Mucosa of descending colon (tissue), 3 donors: Measurements from ENCODE around the gene RFX1. TPM values are rescaled to one million over a fixed set of nuclear protein-coding genes. Genes with fewer than 3 reads are reported as not detected.
"Not testable (repeated sequence)": the region's sequence is repeated elsewhere in the genome, so short reads cannot be mapped to it uniquely, and the experiment has no call there.

ENCODE experiments used
- ATAC-seq: fragments of 200-7000 bp; cut with Tn5 transposase; one replicate; pipeline ENCODE4 v1.9.1; 2020; ENCODE audit warnings: mild to moderate bottlenecking, moderate library complexity
- DNase-seq, 3 donors: peaks; one replicate each; pipeline ENCODE4 v3.0.0-alpha.2; 2020
- H3K36me3 ChIP-seq: fragments of 200-600 bp; one replicate; pipeline ENCODE4 v1.8.0; 2021; ENCODE audit warnings: low read depth, mild to moderate bottlenecking
- H3K4me1 ChIP-seq: fragments of 200-600 bp; one replicate; pipeline ENCODE4 v1.8.0; 2021; ENCODE audit warnings: low read depth, mild to moderate bottlenecking
- H3K4me3 ChIP-seq: fragments of 200-600 bp; one replicate; pipeline ENCODE4 v1.8.0; 2021; ENCODE audit warnings: mild to moderate bottlenecking
- H3K9me3 ChIP-seq: fragments of 200-600 bp; one replicate; pipeline ENCODE4 v1.8.0; 2021; ENCODE audit warnings: mild to moderate bottlenecking
- intact Hi-C, 2 donors: fragments of 100-400 bp; cut with DNase I in 1 of 2; cut with micrococcal nuclease in 1 of 2; formaldehyde crosslinking; loops; one replicate each; pipeline versions ENCODE4 v1.11.0 to v1.11.1; 2022; cut with DNase I, micrococcal nuclease
- total RNA-seq, 3 donors: library from RNA; stranded (reverse); fragmentation: NEBNext Ultra II Directional in 2 of 3; extraction: Animal tissue kit (Norgen Biotek cat#: 25700) in 2 of 3; gene quantifications; one replicate each; pipeline versions ENCODE4 v1.2.1 to v1.2.4, GENCODE V29; 2021 to 2023
- TF ChIP-seq, protein P1 (sequence below): fragments of 200-600 bp; IDR thresholded peaks from one replicate; pipeline ENCODE4 v1.8.0; 2022; ENCODE audit warnings: antibody characterized with exemption, mild to moderate bottlenecking
- donor health status: DM: no; HTN: no; CAD: no; lungs with moderate emphysema.
- donor health status: DM: no; HTN: no; CAD: no.
- donor health status: DM: no; HTN: yes; CAD: no.

RFX1 gene
- total RNA-seq, 3 donors from 2014 or later, result 15.8 to 17.9 (median 17.1) TPM

DNA sequence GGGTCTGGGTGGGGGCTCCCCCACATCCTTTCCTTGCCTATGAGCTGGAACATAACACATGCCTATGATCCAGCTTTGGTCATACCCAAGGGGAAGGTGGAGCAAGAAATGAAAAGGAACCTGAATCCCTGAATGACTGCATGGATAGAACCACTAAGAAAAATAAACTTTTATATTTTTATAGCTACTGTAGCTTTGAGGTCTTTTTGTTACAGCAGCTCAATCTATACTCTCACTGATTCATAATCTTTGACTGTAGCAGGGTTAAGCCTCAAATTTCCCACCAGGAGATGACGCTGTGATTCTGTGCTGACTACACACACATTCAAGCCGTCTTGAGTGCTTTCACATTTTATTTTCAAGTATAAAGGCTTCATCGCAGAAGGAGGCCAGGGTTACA lies 46.9 kb upstream of the RFX1 start:
- intact Hi-C loops, result no loop called here
- TF ChIP-seq, protein P1, sequence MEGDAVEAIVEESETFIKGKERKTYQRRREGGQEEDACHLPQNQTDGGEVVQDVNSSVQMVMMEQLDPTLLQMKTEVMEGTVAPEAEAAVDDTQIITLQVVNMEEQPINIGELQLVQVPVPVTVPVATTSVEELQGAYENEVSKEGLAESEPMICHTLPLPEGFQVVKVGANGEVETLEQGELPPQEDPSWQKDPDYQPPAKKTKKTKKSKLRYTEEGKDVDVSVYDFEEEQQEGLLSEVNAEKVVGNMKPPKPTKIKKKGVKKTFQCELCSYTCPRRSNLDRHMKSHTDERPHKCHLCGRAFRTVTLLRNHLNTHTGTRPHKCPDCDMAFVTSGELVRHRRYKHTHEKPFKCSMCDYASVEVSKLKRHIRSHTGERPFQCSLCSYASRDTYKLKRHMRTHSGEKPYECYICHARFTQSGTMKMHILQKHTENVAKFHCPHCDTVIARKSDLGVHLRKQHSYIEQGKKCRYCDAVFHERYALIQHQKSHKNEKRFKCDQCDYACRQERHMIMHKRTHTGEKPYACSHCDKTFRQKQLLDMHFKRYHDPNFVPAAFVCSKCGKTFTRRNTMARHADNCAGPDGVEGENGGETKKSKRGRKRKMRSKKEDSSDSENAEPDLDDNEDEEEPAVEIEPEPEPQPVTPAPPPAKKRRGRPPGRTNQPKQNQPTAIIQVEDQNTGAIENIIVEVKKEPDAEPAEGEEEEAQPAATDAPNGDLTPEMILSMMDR, result no peak
- Histone ChIP-seq H3K36me3 (no peaks in the 10 kb centered on the region), H3K4me3 (no peak overlapping the region), H3K9me3 (no peaks in the 10 kb centered on the region), H3K4me1 (peaks cover 4% of the 10 kb centered on the region)
- no peak for DNase-seq
- no peak for ATAC-seq

DNA sequence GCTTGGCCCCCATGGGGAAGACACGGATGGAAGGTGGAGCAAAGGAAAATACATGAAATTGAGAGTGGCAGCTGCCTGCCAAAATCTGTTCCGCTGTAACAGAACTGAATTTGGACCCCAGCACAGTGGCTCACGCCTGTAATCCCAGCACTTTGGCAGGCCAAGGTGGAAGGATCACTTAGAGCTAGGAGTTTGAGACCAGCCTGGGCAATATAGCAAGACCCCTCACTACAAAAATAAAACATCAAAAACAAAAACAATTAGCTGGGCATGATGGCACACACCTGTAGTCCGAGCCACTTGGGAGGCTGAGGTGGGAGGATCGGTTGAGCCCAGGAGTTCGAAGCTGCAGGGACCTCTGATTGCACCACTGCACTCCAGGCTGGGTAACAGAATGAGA lies 46.4 kb upstream of the RFX1 start:
- H3K4me1 ChIP-seq, result no peaks in the 10 kb centered on the region
- H3K4me3 ChIP-seq, result no peak overlapping the region
- no peaks in the 10 kb centered on the region for H3K36me3 ChIP-seq
- intact Hi-C loops, result no loop called here
- TF ChIP-seq, protein P1, result no peak
- ATAC-seq (no peak), DNase-seq (no peak)
- no peaks in the 10 kb centered on the region for H3K9me3 ChIP-seq

DNA sequence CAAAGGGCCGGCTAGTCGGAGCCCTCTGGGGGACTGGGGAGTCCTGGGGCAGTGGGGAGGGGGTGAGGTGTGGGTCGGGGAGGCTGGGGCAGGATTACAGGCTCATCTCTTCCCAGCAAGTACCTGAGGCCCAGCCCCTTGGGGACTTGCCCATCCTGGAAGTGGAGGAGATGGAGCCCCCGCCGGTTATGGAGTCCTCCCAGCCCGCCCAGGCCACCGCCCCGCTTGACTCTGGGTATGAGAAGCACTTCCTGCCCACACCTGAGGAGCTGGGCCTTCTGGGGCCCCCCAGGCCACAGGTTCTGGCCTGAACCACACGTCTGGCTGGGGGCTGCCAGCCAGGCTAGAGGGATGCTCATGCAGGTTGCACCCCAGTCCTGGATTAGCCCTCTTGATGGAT lies 45.9 kb upstream of the RFX1 start:
- Histone ChIP-seq H3K4me1 (no peaks in the 10 kb centered on the region), H3K36me3 (no peaks in the 10 kb centered on the region), H3K9me3 (no peaks in the 10 kb centered on the region), H3K4me3 (no peak overlapping the region)
- ATAC-seq (no peak), DNase-seq (no peak)
- TF ChIP-seq, protein P1, result no peak
- intact Hi-C loops, result no loop called here

DNA sequence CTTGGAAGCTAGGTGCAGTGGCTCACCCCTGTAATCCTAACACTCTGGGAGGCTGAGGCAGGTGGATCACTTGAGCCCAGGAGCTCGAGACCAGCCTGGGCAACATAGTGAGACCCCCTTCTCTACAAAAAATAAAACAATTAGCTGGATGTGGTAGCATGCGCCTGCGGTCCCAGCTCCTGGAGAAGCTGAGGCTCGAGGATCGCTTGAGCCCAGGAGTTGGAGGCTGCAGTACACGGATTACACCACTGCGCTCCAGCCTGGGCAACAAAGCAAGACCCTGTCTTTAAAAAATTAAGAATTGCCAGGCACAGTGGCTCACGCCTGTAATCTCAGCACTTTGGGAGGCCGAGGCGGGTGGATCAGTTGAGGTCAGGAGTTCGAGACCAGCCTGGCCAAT lies 44.8 kb upstream of the RFX1 start:
- ATAC-seq, H3K4me1 ChIP-seq, intact Hi-C loops, H3K9me3 ChIP-seq, H3K4me3 ChIP-seq, H3K36me3 ChIP-seq, DNase-seq: not testable (repeated sequence)

DNA sequence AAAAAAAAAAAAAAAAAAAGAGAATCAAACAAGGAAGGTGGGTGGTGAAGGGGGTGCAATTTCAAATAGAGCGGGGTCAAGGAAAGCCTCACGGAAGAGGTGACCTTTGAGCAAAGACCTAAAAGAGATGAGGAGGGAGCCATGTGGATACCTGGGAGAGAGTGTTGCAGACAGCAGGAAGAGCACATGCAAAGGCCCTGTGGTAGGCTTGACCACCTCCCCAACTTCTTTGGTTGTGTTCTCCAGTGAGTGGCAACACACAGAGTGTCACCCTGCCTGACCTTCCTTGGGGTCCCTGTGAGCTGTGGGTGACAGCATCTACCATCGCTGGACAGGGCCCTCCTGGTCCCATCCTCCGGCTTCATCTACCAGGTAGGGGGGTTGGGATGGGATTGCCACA lies 44.4 kb upstream of the RFX1 start:
- no peak for ATAC-seq
- no peaks in the 10 kb centered on the region for H3K36me3 ChIP-seq
- no peak for DNase-seq
- no peaks in the 10 kb centered on the region for H3K4me1 ChIP-seq
- TF ChIP-seq, protein P1, result no peak
- H3K4me3 ChIP-seq, result no peak overlapping the region
- intact Hi-C loops, result no loop called here
- H3K9me3 ChIP-seq, result no peaks in the 10 kb centered on the region

DNA sequence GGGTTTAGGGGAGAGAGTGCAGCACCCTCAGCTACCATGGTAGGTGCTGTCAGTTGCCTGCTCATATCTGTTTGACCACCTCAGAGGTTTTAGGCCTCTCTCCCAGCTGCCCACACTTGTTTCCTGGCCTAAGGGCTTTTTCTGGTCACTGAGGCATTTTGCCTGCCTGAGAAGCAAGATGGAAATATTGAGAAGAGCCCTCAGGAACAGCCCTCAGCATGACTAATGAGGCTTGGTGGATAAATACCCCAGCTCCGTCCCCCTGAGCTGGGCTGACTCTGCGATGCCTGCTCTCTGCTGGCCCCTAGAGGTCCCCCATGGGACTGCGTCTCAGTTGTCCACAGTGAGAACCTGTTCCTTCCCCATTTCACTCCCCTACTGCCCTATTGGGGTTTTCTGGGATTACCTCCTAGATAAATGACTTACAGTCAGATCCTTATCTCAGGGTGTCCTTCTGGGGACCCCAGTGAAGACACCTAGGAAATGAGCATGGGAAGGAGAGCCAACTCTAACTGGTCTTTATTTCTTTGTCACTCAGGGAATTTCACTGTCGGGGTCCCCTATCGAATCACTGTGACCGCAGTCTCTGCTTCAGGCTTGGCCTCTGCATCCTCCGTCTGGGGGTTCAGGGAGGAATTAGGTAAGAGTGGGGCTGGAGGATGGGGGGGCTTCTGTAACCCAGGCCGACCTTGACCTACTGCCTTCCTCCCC lies 42.5 kb upstream of the RFX1 start:
- peak; percentile 84 for ATAC-seq
- Histone ChIP-seq H3K9me3 (no peaks in the 10 kb centered on the region), H3K4me3 (no peak overlapping the region), H3K36me3 (no peaks in the 10 kb centered on the region), H3K4me1 (peaks cover 5% of the 10 kb centered on the region)
- peak; percentile 66 to 81 (median 78) for DNase-seq
- intact Hi-C loops, result no loop called here
- TF ChIP-seq, protein P1, result peak; percentile 90

DNA sequence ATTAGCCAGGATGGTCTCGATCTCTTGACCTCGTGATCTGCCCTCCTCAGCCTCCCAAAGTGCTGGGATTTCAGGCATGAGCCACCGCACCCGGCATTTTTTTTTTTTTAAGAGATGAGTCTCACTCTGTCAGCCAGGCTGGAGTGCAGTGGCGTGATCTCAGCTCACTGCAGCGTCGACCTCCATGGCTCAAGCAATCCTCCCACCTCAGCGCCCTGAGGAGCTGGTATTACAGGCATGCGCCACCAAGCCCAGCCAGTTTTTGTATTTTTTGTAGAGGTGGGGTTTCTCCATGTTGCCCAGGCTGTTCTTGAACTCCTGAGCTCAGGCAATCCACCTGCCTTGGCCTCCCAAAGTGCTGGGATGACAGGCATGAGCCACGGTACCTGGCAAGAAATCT lies 41.7 kb upstream of the RFX1 start:
- H3K4me1 ChIP-seq, DNase-seq, H3K9me3 ChIP-seq, H3K4me3 ChIP-seq, H3K36me3 ChIP-seq, intact Hi-C loops, ATAC-seq: not testable (repeated sequence)
